ENCODE measurements around the gene HELZ.

DNA sequence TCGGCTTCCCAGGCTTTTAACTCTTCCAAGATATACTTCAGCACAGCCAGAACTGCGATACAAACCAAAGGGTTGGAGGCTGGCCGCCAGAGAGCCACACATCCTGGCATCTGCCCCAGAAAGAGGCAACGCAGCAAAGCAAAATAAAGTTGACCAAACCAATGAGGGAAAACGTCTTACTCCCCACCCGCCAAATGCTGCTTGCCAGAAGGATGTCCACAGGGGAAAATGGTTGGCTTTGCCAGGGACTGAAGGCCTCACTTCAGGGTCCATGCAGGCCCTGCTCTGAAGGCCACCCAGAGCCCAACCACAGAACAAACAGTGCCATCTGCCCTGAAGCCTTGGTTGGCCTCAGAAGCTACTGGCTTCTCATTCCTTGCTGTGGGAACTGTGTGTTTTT is 185.6 kb downstream of the HELZ start:
- TF ChIP-seq SUZ12 (IDR thresholded peaks at IDR 0.05; ENCODE audit: extremely low read depth, insufficient read depth, insufficient read length), result no peak
- no peak for TF ChIP-seq YY1 (IDR thresholded peaks at IDR 0.05; ENCODE audit: insufficient read depth, insufficient read length)
- TF ChIP-seq ZNF274 (IDR thresholded peaks at IDR 0.05; ENCODE audit: low read depth, low read length), result no peak

Data from NT2/D1 (cell line).